GM23248 (cell line): ENCODE measurements around the gene TBL1Y.

Source experiments
- EZH2 ChIP-seq: fragments of 200-600 bp; sonication (generic); IDR thresholded peaks from 2 replicates; pipeline ENCODE4 v1.6.1; 2018; ENCODE audit warnings: antibody characterized with exemption, mild to moderate bottlenecking; ENCODE audit not compliant: insufficient read depth, poor library complexity, severe bottlenecking
- EZH2phosphoT487 ChIP-seq: fragments of 200-600 bp; sonication (generic); IDR thresholded peaks from 2 replicates; pipeline ENCODE4 v1.6.1; 2018; ENCODE audit warnings: antibody characterized with exemption, moderate library complexity, mild to moderate bottlenecking, low read depth; ENCODE audit not compliant: insufficient read depth

- TF ChIP-seq EZH2phosphoT487 (no peak), EZH2 (no peak)
Measured at GRCh38 chrY:7002581-7002980, 92.1 kb downstream of the TBL1Y start.
